GM18520 (cell line): Measurements from ENCODE around the gene FXYD5.

Experiments
- ATAC-seq: cut with Tn5 transposase; IDR thresholded peaks from one replicate; pipeline ENCODE4 v1.9.1; 2021; ENCODE audit not compliant: unreplicated experiment

Gene FXYD5

GRCh38 chr19:35154525-35155406 is at the start of gene FXYD5:
Gene FXYD5, plus strand, starts transcription at chr19:35154735. Its CDS starts 816 bp downstream, at chr19:35155551.
- ATAC-seq, result no peak

DNA sequence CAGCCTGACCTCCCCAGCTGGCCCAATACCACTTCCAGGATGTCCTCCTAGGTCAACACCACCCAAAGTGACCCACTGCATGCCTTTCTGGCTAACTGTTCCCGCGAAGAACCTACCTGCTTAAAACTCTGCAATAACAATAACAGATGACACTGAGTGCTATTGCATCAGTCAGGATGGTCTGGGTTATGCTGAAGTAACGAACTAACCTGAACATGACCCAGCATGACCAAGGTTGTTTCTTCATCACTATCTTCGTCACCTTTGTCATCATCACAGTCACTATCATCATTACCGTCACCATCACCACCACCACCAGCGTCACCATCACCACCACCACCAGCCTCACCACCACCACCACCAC is 49.5 kb upstream of the FXYD5 start:
- no peak for ATAC-seq

- no peak for ATAC-seq
These were observed 48.9 kb upstream of the FXYD5 start for GRCh38 chr19:35105411-35106290.

DNA sequence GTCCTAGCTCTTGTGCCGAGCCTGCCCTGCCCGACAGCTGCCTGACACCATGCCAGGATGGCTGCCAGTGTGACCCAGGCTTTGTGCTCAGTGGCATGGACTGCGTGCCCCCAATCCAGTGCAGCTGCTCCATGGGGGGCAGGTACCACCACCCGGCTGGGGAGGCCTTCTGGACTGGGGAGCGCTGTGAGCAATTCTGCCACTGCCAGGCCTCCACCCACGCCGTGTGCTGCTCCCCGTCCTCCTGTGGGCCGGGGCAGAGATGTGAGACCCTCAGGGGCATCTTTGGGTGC is 48.3 kb upstream of the FXYD5 start:
- no peak for ATAC-seq

GRCh38 chr19:35106898-35107541 is 47.5 kb upstream of the FXYD5 start:
- no peak for ATAC-seq

DNA sequence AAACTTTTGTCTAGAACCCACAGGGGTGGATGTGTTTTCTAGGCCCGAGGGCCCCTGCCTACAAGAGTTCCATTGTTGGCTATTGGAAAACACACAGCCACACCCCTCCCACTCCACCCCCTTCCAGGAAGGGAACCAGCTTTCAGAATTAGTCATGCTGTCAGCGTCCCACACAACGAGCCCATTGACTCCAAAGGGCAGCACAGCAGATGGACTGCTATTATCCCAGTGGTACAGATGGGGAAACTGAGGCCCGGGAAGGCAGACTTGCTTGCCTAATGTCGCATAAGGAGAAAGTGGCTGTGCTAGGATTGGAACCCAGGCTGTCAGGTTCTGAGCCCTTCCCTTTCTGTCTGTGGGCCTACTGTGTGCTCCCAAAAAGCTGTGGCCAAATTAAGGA is 47.0 kb upstream of the FXYD5 start:
- no peak for ATAC-seq

DNA sequence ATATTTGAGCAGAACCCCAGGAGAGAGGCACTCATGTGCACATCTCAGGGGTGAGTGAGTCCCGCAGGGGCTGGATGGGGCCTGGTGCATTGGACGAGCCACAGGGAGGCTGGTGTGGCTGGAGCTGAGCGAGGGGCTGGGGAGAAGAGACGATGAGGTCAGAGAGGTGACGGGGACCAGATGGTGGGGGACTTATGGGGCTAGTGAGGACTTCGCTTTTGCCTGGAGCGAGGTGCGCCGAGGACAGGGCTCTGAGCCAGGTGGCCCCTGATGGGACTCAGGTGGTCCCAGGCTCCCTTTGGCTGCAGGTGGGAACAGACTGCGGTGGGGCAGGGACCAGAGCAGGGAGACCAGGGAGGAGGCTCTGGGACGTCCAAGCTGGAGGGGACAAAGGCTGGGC is 45.8 kb upstream of the FXYD5 start:
- no peak for ATAC-seq

DNA sequence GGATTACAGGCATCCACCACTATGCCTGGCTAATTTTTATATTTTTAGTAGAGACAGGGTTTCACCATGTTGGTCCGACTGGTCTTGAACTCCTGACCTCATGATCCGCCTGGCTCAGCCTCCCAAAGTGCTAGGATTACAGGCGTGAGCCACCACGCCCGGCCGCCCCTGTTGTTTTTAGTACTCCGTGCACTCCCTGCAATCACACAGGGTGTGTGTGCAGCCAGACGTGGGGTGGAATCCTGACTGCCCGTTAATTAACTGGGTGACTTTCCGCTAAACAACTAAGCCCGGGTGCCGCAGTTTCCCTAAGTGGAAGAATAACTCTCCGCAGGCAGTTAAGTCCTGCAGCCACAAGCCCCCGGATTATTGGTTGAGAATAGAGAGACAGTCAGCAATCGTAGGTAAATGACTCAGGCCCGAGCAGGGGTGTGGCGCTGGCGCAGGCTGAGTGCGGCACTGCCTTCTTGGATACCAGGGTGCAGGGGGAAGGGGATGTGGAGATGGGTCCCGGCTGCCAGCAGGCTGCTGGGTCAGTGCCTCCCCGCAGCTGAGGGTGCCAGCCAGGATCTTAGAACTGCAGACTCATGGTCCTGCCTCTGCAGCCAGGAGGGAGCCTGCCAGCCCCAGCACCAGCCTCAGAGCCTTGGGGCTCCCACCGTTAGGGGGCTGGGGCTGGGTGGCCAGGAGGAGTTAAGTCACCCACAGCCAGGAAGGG is 45.0 kb upstream of the FXYD5 start:
- ATAC-seq, result no peak

DNA sequence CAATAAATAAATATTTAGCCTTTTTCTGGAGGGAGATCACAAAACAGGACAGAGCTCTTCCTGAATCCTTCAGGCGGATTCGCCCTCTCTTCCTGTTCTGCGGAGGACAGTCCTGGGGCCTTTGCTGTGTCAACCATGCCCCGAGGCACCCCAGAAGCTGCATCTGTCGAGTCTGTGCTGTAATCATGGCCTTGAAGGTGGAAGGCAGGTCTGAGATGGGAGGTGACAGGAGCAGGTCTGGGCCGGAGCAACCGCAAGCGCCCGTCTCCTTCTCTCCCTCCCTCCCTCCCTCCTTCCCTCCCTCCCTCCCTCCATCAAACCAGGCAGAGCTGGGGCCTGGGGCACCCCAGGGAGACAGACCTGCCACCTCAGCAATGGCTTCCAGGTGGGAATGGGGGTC is 43.6 kb upstream of the FXYD5 start:
- no peak for ATAC-seq

- no peak for ATAC-seq
These were observed 41.4 kb upstream of the FXYD5 start for GRCh38 chr19:35112995-35113688.

DNA sequence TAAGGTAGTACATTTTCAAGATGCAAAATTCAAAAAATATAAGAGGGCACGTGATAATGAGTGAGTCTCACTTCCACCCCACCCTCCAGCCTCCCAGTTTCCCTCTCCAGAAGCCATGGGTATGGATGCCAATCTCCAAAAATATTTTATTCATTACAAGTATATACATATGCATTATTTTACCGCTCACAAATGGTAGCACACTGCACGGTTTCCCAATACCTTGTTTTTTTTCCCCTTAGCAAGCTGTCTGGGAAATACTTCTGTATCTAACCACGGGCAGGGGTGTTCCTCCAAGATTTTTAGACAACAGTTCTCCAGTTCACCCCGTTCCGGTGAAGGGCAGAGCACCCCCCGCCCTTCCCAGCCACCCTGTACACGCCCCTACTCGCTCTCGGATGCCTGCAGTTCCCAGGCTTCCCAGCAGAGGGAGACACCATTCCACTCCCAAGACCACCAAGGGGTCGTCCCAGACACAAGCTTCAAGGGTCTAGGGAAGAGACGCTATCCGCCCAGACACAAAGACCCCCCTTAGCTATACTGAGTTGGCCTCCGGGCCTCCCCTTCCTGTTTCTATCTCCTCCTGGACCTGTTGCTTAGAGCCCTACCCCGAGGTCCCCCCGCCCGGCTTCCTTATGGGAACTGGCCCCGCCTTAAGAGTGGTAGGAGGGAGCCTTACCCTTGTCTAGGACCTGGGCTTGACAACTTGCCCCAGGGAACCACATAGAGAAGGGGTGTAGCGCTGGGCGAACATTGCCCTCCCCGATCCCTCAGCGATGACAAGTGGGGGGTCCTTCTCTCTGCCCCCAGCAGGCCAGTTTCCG is 40.0 kb upstream of the FXYD5 start:
- ATAC-seq, result no peak

GRCh38 chr19:35115177-35115951 is 39.2 kb upstream of the FXYD5 start, which contains the start of gene FXYD3:
Gene FXYD3, plus strand, starts transcription at chr19:35115823. Its CDS starts 3,554 bp downstream, at chr19:35119377.
- no peak for ATAC-seq

GRCh38 chr19:35116072-35116801 is 38.3 kb upstream of the FXYD5 start:
- ATAC-seq, result no peak

- no peak for ATAC-seq
These were observed 37.4 kb upstream of the FXYD5 start for GRCh38 chr19:35117116-35117515.

DNA sequence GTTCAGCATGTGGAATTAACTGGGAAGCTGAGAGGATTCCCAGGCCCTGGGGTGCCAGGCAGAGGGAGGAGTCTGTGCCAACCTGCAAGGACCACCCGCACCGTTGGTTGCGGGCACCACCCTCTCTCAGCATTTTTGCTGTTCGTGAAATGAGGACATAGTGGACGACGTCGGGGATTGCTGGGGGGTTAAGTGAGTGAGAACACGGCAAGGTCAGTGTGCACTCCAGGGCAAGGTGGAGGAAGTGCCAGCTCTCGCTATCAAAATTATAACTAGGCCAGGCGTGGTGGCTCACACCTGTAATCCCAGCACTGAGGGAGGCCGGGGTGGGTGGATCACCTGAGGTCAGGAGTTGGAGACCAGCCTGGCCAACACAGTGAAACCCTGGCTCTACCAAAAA is 36.7 kb upstream of the FXYD5 start:
- ATAC-seq, result no peak

GRCh38 chr19:35118268-35119020 is 36.1 kb upstream of the FXYD5 start:
- ATAC-seq, result no peak

DNA sequence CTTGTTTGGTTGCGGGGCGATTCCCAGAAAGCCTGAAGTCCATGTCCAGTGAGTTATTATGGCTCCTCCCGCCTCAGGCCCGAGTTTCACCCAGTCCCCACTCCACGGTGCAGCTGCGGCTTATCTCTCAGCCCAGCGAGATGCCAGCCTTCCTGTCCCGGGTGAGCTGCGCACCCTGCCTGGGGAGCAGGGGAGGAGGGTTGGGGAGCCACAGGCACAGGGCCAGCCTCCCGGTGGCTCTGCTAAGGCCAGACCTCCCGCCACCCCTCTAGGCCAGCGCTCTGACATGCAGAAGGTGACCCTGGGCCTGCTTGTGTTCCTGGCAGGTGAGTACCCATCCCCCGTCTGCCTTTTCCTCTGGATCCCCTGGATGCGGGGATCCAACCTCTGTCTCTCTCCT is 35.4 kb upstream of the FXYD5 start:
- ATAC-seq, result no peak
